KBM-7 (cell line): ENCODE measurements around the gene ZNF17.
"Not testable (repeated sequence)": the region's sequence is repeated elsewhere in the genome, so short reads cannot be mapped to it uniquely, and the experiment has no call there.

Source experiments
- DNase-seq: peaks from one replicate; pipeline ENCODE4 v3.0.0-alpha.2; 2015
- in situ Hi-C: fragments of 300-500 bp; cut with MboI; formaldehyde crosslinking; loops from 2 replicates; pipeline ENCODE4 v1.14.3; 2020; ENCODE audit warnings: low sequenced_read_pairs, low pct_unique_long_range_greater_than_20kb, mixed read lengths

The ZNF17 gene

DNA sequence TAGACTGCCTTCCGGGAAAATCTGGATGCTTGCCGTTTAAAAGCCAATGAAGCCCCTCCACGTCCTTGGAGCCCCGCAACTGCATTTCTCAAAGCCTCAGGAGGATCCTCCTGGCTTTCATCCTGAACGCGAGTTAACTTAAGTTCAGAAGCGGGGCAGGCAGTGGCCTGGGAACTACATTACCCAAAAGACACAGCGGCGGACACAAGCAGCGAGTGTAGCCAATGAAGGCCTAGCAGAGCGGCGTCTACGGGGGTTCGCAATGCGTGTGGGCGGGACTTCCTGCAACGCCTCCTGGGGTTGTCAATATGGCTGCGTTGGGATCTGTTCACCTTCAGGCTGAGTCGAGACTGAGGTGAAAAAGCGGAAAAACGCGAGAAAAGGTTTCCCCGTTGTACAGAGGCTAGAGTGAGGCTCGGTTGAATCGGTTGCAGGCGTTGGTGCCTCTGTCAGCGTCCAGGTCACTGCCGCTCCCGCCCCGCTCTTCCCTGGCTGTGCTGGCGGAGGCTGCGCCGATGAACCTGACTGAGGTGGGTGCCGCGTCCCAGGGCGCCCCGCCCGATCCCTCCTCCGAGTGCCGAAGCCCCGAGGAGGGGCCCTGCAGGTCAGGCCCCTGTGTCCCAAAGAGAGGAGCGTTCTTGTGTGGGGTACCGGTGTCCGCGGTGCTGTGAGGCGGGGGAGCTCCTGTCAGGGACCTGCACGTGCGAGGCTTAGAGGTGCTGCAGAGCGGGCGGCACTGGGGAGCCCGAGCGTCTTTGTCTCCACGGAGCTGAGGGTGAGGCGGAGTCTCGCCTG lies at the start of gene ZNF17:
Gene ZNF17 (plus strand): TSS at position 285 of the 795 bp plus-strand sequence. CDS start 2,455 bp downstream, outside the sequence.
- in situ Hi-C loops, result no loop called here
- peak; percentile 90 for DNase-seq

- no peak for DNase-seq
- in situ Hi-C loops, result no loop called here
Observed at GRCh38 chr19:57362419-57362818, 48.5 kb upstream of the ZNF17 start.

GRCh38 chr19:57362997-57363687 lies 47.8 kb upstream of the ZNF17 start, which contains the start of the genes TRAPPC2B and ZNF547:
Gene TRAPPC2B (plus strand): TSS chr19:57363551. CDS start chr19:57364834, 1,283 bp downstream.
Gene ZNF547 (plus strand): TSS chr19:57363551. CDS start chr19:57368556, 5,005 bp downstream.
- peak; percentile 100 for DNase-seq
- in situ Hi-C loops, result no loop called here

DNA sequence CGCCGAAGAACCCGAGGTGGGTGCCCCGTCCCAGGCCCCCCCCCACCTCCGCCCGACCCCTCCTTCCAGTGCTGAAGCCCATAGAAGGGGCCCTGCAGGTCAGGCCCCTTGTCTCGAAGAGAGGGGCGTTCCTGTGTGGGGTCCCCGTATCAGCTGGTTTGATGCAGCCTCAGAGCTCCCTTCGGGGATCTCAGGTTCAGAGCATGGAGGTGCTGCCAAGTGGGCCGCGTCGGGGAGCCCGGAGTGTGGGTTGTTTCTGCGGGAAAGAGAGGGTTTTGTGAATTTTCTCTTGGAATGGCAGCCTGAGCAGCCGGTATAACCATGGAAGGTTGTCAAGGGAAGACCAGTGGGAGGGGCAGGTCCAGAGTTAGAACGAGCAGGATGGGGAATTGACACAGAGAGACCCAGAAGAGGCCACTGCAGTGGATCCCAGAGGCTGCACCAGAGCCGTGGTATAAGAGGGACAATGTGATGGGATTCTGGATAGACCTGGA lies 47.2 kb upstream of the ZNF17 start:
- in situ Hi-C loops, result no loop called here
- peak; percentile 29 for DNase-seq

DNA sequence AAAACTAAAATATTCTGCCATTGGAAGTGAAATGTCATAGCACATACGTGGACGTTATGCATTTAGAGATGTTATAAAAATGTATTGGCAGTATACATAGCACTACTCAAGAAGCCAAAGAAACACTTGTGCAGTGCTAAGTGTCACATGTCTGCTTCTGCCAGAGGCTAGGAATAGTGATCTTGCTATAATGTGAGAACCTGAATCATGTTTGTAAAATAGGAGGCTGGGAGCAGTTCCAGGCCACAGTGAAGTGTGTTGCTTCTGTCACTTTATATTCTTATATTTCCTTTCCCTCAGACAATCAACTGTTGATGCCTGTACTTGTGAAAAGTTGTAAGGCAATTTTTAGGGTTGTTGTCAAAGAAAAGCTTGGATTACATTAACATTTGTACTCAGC lies 44.2 kb upstream of the ZNF17 start:
- no peak for DNase-seq
- in situ Hi-C loops, result no loop called here

GRCh38 chr19:57374179-57374578 lies 36.8 kb upstream of the ZNF17 start:
- in situ Hi-C loops, result no loop called here
- DNase-seq, result no peak

DNA sequence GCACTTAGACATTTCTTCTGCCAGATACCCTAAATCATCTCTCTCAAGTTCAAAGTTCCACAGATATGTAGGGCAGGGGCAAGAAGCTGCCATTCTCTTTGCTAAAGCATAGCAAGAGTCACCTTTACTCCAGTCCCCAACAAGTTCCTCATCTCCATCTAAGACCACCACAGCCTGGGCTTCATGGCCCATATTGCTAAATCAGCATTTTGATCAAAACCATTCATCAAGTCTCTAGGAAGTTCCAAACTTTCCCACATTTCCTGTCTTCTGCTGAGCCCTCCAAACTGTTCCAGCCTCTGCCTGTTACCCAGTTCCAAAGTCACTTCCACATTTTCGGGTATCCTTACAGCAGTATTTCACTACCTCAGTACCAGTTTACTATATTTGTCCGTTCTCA lies 36.3 kb upstream of the ZNF17 start:
- DNase-seq, in situ Hi-C loops: not testable (repeated sequence)

DNA sequence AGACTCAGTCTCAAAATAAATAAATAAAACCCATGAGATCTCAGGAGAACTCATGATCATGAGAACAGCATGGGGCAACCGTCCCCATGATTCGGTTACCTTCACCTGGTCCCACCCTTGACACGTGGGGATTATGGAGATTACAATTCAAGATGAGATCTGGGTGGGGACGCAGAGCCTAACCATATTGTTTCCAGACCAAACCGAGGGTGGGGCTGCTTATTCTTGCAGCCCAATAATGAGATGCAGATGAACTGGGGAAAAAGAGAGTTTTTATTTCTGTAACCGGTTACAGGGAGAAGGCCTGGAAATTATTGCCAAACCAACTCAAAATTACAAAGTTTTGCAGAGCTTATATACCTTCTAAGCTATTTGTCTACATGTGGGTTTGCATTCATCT lies 34.8 kb upstream of the ZNF17 start:
- in situ Hi-C loops, result no loop called here
- no peak for DNase-seq

DNA sequence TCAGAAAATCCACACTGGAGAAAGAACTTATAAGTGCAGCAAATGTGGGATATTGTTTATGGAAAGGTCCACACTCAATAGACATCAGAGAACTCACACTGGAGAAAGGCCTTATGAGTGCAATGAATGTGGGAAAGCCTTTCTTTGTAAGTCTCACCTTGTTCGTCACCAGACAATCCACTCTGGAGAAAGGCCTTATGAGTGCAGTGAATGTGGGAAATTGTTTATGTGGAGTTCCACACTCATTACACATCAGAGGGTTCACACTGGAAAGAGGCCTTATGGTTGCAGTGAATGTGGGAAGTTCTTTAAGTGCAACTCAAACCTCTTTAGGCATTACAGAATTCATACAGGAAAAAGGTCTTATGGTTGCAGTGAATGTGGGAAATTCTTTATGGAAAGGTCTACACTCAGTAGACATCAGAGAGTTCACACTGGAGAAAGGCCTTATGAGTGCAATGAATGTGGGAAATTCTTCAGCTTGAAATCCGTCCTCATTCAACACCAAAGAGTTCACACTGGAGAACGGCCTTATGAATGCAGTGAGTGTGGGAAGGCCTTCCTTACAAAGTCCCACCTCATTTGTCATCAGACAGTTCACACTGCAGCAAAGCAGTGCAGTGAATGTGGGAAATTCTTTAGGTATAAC lies 33.3 kb upstream of the ZNF17 start:
- no peak for DNase-seq
- in situ Hi-C loops, result no loop called here

GRCh38 chr19:57380923-57381322 lies 30.0 kb upstream of the ZNF17 start:
- in situ Hi-C loops, result no loop called here
- no peak for DNase-seq

- in situ Hi-C loops, result no loop called here
- DNase-seq, result no peak
Observed at GRCh38 chr19:57382806-57383488, 28.0 kb upstream of the ZNF17 start.

GRCh38 chr19:57389194-57389729 lies 21.7 kb upstream of the ZNF17 start:
- DNase-seq, result no peak
- in situ Hi-C loops, result no loop called here

DNA sequence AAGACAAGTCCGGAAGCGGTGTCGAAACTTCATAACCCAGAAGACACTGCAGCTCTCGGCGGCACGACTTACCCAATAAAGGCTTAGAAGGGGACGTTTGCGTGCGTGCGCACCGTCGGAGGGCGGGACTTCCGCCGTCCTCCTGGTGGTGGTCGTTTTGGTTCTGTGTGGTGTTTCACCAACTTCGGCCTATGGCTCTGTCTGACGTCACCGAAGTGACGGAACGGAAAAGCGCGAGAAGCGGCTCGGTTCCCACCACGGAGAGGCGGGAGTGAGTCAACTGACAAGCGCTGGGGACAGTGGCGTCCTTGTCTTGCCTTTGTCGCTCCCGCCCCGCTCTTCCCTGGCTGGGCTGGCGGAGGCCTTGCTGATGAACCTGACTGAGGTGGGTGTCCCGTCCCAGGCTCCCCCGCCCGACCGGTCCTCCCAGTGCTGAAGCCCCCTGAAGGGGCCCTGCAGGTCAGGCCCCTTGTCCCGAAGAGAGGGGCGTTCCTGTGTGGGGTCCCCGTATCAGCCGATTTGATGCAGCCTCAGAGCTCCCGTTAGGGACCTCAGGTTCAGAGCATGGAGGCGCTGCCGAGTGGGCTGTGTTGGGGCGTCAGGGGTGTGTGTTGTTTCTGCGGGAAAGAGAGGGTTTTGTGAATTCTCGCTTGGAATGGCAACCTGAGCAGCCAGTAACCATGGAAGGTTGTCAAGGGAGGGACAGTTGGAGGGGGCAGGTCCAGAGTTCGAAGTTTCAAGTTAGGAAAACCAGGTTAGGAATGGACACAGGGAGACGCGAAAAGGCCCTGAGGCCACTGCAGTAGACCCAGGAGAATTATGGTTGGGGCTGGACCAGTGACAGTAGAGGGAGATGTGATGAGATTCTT lies 21.0 kb upstream of the ZNF17 start, which contains the start of gene ZNF548:
Gene ZNF548 (plus strand): TSS at position 125 of the 869 bp plus-strand sequence. CDS start 246 bp downstream, at position 371.
- DNase-seq, result peak; percentile 99
- in situ Hi-C loops, result no loop called here

DNA sequence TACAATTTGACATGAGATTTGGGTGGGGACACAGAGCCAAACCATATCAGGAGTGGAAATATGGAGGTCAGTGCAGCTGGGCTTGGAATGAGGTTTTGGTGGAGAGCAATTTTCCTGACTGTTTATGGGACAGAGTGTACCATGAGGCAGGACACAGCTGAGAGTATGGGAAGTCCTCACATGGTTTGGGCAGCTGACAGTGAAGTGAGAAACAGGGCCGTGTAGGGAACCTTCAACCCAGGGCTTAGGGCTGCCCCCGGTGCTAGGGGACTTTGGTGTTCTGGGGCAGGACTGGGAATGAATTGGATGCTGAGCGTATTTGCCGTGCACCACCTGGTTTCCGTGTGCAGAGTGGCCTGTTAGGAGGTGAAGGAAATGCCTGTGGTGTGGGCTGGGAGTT lies 15.3 kb upstream of the ZNF17 start:
- no peak for DNase-seq
- in situ Hi-C loops, result no loop called here

DNA sequence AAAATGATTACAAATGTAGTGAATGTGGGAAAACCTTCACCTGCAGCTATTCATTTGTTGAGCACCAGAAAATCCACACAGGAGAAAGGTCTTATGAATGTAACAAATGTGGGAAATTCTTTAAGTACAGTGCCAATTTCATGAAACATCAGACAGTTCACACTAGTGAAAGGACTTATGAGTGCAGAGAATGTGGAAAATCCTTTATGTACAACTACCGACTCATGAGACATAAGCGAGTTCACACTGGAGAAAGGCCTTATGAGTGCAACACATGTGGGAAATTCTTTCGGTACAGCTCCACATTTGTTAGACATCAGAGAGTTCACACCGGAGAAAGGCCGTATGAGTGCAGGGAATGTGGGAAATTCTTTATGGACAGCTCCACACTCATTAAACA lies 12.1 kb upstream of the ZNF17 start:
- DNase-seq, result no peak
- in situ Hi-C loops, result no loop called here

GRCh38 chr19:57403737-57404563 lies 7.0 kb upstream of the ZNF17 start:
- in situ Hi-C loops, result no loop called here
- no peak for DNase-seq

- in situ Hi-C loops, result no loop called here
- peak; percentile 61 for DNase-seq
Observed at GRCh38 chr19:57406516-57407123, 4.3 kb upstream of the ZNF17 start.
